ENCODE measurements around the gene AQP3. TPM values are rescaled to one million over a fixed set of nuclear protein-coding genes. Genes with fewer than 3 reads are reported as not detected.
A peak's percentile ranks its signal among the peaks of the same experiment; 100 is the strongest.
"Not testable (repeated sequence)": the region's sequence is repeated elsewhere in the genome, so short reads cannot be mapped to it uniquely, and the experiment has no call there.

AQP3 gene
- total RNA-seq, 6 experiments from 2014 or later: 0.28 to 0.81 (median 0.53) TPM

- no peaks in the 10 kb centered on the region for H3K36me3 Mint-ChIP-seq (ENCODE audit: low read depth)
- H3K27me3 Mint-ChIP-seq (ENCODE audit: insufficient read depth): peaks cover 8% of the 10 kb centered on the region
- DNase-seq: no peak
- no peak overlapping the region for H3K27ac Mint-ChIP-seq
- H3K9me3 Mint-ChIP-seq: no peaks in the 10 kb centered on the region
- H3K4me3 Mint-ChIP-seq: no peak overlapping the region
- peaks cover 13% of the 10 kb centered on the region for H3K4me1 Mint-ChIP-seq (ENCODE audit: low read depth)
- TF ChIP-seq CTCF (IDR thresholded peaks at IDR 0.05): no peak
Observed at GRCh38 chr9:33429256-33429985, 18.0 kb downstream of the AQP3 start.

GRCh38 chr9:33426843-33427293 is 20.5 kb downstream of the AQP3 start:
- Mint-ChIP-seq H3K9me3 (no peaks in the 10 kb centered on the region), H3K4me3 (no peak overlapping the region), H3K27ac (no peak overlapping the region), H3K4me1 (ENCODE audit: low read depth) (peaks cover 13% of the 10 kb centered on the region), H3K36me3 (ENCODE audit: low read depth) (no peaks in the 10 kb centered on the region), H3K27me3 (ENCODE audit: insufficient read depth) (peaks cover 5% of the 10 kb centered on the region)
- no peak for TF ChIP-seq CTCF (IDR thresholded peaks at IDR 0.05)
- no peak for DNase-seq

GRCh38 chr9:33425128-33425533 is 22.3 kb downstream of the AQP3 start:
- peaks cover 8% of the 10 kb centered on the region for H3K4me1 Mint-ChIP-seq (ENCODE audit: low read depth)
- TF ChIP-seq CTCF (IDR thresholded peaks at IDR 0.05): no peak
- H3K27ac Mint-ChIP-seq: no peak overlapping the region
- no peak overlapping the region for H3K4me3 Mint-ChIP-seq
- no peaks in the 10 kb centered on the region for H3K36me3 Mint-ChIP-seq (ENCODE audit: low read depth)
- no peaks in the 10 kb centered on the region for H3K9me3 Mint-ChIP-seq
- peak; percentile 21 for DNase-seq
- H3K27me3 Mint-ChIP-seq (ENCODE audit: insufficient read depth): peaks cover 7% of the 10 kb centered on the region

- not testable (repeated sequence) for H3K27ac Mint-ChIP-seq; H3K4me1 Mint-ChIP-seq (ENCODE audit: low read depth); H3K4me3 Mint-ChIP-seq; H3K36me3 Mint-ChIP-seq (ENCODE audit: low read depth); H3K9me3 Mint-ChIP-seq; DNase-seq
- H3K27me3 Mint-ChIP-seq (ENCODE audit: insufficient read depth): peaks cover 11% of the 10 kb centered on the region
Observed at GRCh38 chr9:33424492-33424891, 22.9 kb downstream of the AQP3 start.

GRCh38 chr9:33424043-33424442 is 23.4 kb downstream of the AQP3 start:
- not testable (repeated sequence) for H3K9me3 Mint-ChIP-seq; H3K4me3 Mint-ChIP-seq; H3K36me3 Mint-ChIP-seq (ENCODE audit: low read depth); H3K4me1 Mint-ChIP-seq (ENCODE audit: low read depth); H3K27ac Mint-ChIP-seq; DNase-seq
- peaks cover 14% of the 10 kb centered on the region for H3K27me3 Mint-ChIP-seq (ENCODE audit: insufficient read depth)

- TF ChIP-seq CTCF (IDR thresholded peaks at IDR 0.05): no peak
- peaks cover 16% of the 10 kb centered on the region for H3K27me3 Mint-ChIP-seq (ENCODE audit: insufficient read depth)
- no peaks in the 10 kb centered on the region for H3K36me3 Mint-ChIP-seq (ENCODE audit: low read depth)
- peaks cover 10% of the 10 kb centered on the region for H3K4me1 Mint-ChIP-seq (ENCODE audit: low read depth)
- H3K4me3 Mint-ChIP-seq: no peak overlapping the region
- DNase-seq: no peak
- no peak overlapping the region for H3K27ac Mint-ChIP-seq
- no peaks in the 10 kb centered on the region for H3K9me3 Mint-ChIP-seq
Observed at GRCh38 chr9:33419708-33420303, 27.6 kb downstream of the AQP3 start.
